ENCODE data around the gene SHISA7.

- TF ChIP-seq POLR2A (IDR thresholded peaks at IDR 0.05; ENCODE audit: low read depth) (no peak), CTCF (IDR thresholded peaks at IDR 0.05) (no peak), POLR2AphosphoS5 (IDR thresholded peaks at IDR 0.05) (no peak), EP300 (IDR thresholded peaks at IDR 0.05) (no peak)
These were observed 35.9 kb upstream of the SHISA7 start for GRCh38 chr19:55479045-55479444.

Measured in esophagus muscularis mucosa (tissue), 4 donors.